Sigmoid colon (tissue), 7 donors: ENCODE measurements around the gene ACOT7. TPM values are rescaled to one million over a fixed set of nuclear protein-coding genes. Genes with fewer than 3 reads are reported as not detected.
"Not testable (repeated sequence)": the region's sequence is repeated elsewhere in the genome, so short reads cannot be mapped to it uniquely, and the experiment has no call there.

Experiments
- DNase-seq: peaks from one replicate; pipeline ENCODE4 v3.0.0-alpha.2; 2019
- H3K27ac ChIP-seq, 4 donors: fragments of 200-600 bp; sonication (generic); one replicate each; pipeline ENCODE4 v1.5.1; 2016 to 2019; ENCODE audit warnings: mild to moderate bottlenecking in 1 of 4
- H3K27me3 ChIP-seq, 3 donors: fragments of 200-600 bp; sonication (generic); one replicate each; pipeline ENCODE4 v1.5.1; 2019; ENCODE audit warnings: mild to moderate bottlenecking in 1 of 3
- H3K36me3 ChIP-seq, 4 donors: fragments of 200-600 bp; sonication (generic); one replicate each; pipeline ENCODE4 v1.5.1; 2016 to 2019
- H3K4me1 ChIP-seq, 4 donors: fragments of 200-600 bp; sonication (generic); one replicate each; pipeline ENCODE4 v1.5.1; 2017 to 2019
- H3K4me3 ChIP-seq, 4 donors: fragments of 200-600 bp; sonication (generic); one replicate each; pipeline ENCODE4 v1.5.1; 2017 to 2019; ENCODE audit warnings: mild to moderate bottlenecking in 2 of 4, moderate library complexity in 1 of 4
- H3K9me3 ChIP-seq, 4 donors: fragments of 200-600 bp in 3 of 4; sonication (generic) in 3 of 4; one replicate each; pipeline versions ENCODE4 v1.5.1 to v1.6.1; 2013 to 2019
- CTCF ChIP-seq, 4 experiments: fragments of 450-650 bp in 3 of 4; fragments of 200-600 bp in 1 of 4; IDR thresholded peaks; one replicate each; pipeline ENCODE4 v1.5.1; 2016 to 2019; ENCODE audit warnings: antibody characterized with exemption in 4 of 4, mild to moderate bottlenecking in 3 of 4, moderate library complexity in 2 of 4
- EP300 ChIP-seq, 4 donors: sonication (generic); formaldehyde crosslinking; IDR thresholded peaks; one replicate each; pipeline ENCODE4 v1.6.1; 2017; ENCODE audit warnings: antibody characterized with exemption in 4 of 4
- POLR2A ChIP-seq, 2 donors: fragments of 450-650 bp; IDR thresholded peaks; one replicate each; pipeline ENCODE4 v1.6.1; 2016; ENCODE audit warnings: antibody characterized with exemption in 2 of 2, mild to moderate bottlenecking in 2 of 2, moderate library complexity in 2 of 2
- POLR2AphosphoS5 ChIP-seq, 4 donors: sonication (generic); formaldehyde crosslinking; IDR thresholded peaks; one replicate each; pipeline ENCODE4 v1.6.1; 2017; ENCODE audit warnings: antibody characterized with exemption in 4 of 4
- WGBS, 2 donors: extraction: QIAGEN DNeasy Blood & Tissue Kit; methylation state at CpG; one replicate each; pipeline ENCODE4 v1.1.7; 2013; 5-methylcytosine and 5-hydroxymethylcytosine counted together
- intact Hi-C: fragments of 100-400 bp; cut with DNase I; formaldehyde crosslinking; loops from one replicate; pipeline ENCODE4 v1.15.1; 2023
- polyA plus RNA-seq, 3 donors: library from polyadenylated mRNA; stranded (reverse); fragments of 200-250 nt; gene quantifications; one replicate each; pipeline ENCODE4 v1.2.3, GENCODE V29; 2013
- total RNA-seq, 4 donors: library from RNA; depleted of rRNA; stranded (reverse); fragments of >200 nt; gene quantifications; one replicate each; pipeline ENCODE4 v1.1.0, GENCODE V29; 2016
- donor health status: healthy with polysubstance abuse.
- donor health status: Bipolar disorder and iron deficiency.
- donor health status: healthy.

Gene ACOT7
- total and polyA plus RNA-seq, 7 donors = 17.9 to 81.0 (median 26.5) TPM

GRCh38 chr1:6309564-6309963 lies 84.0 kb downstream of the ACOT7 start:
- H3K4me1 ChIP-seq = no peaks in the 10 kb centered on the region
- TF ChIP-seq POLR2A (IDR thresholded peaks at IDR 0.05) (no peak), EP300 (IDR thresholded peaks at IDR 0.05) (no peak), POLR2AphosphoS5 (IDR thresholded peaks at IDR 0.05) (no peak), CTCF (IDR thresholded peaks at IDR 0.05) (no peak)
- H3K27ac ChIP-seq = no peak overlapping the region
- no peaks in the 10 kb centered on the region for H3K27me3 ChIP-seq
- no peak overlapping the region for H3K4me3 ChIP-seq
- no peaks in the 10 kb centered on the region for H3K9me3 ChIP-seq
- H3K36me3 ChIP-seq = no peaks in the 10 kb centered on the region
- 86 to 94% methylated on average over 7 of the region's 7 CpGs for WGBS, 2 donors
- DNase-seq = no peak
- intact Hi-C loops = no loop called here

- no peaks in the 10 kb centered on the region for H3K27me3 ChIP-seq
- intact Hi-C loops = no loop called here
- no peak overlapping the region for H3K4me3 ChIP-seq
- no peaks in the 10 kb centered on the region for H3K9me3 ChIP-seq
- no peak for DNase-seq
- no peak for TF ChIP-seq CTCF (IDR thresholded peaks at IDR 0.05)
- TF ChIP-seq EP300 (IDR thresholded peaks at IDR 0.05) = no peak
- TF ChIP-seq POLR2A (IDR thresholded peaks at IDR 0.05) = no peak
- TF ChIP-seq POLR2AphosphoS5 (IDR thresholded peaks at IDR 0.05) = no peak
- 89 to 97% methylated on average over 13 of the region's 13 CpGs for WGBS, 2 donors
- H3K36me3 ChIP-seq = no peaks in the 10 kb centered on the region
- no peak overlapping the region for H3K27ac ChIP-seq
- H3K4me1 ChIP-seq = no peaks in the 10 kb centered on the region
Observed at GRCh38 chr1:6308449-6308848, 85.1 kb downstream of the ACOT7 start.

GRCh38 chr1:6307682-6308081 lies 85.9 kb downstream of the ACOT7 start:
- WGBS, 2 donors = 89 to 94% methylated on average over 7 of the region's 7 CpGs
- intact Hi-C loops, H3K4me1 ChIP-seq: not testable (repeated sequence)

GRCh38 chr1:6307099-6307498 lies 86.5 kb downstream of the ACOT7 start:
- Histone ChIP-seq H3K4me1 (no peaks in the 10 kb centered on the region), H3K27ac (no peak overlapping the region), H3K9me3 (no peaks in the 10 kb centered on the region), H3K4me3 (no peak overlapping the region), H3K27me3 (no peaks in the 10 kb centered on the region), H3K36me3 (no peaks in the 10 kb centered on the region)
- intact Hi-C loops = no loop called here
- DNase-seq = no peak
- 95 to 97% methylated on average over 15 of the region's 15 CpGs for WGBS, 2 donors
- TF ChIP-seq POLR2AphosphoS5 (IDR thresholded peaks at IDR 0.05) (no peak), CTCF (IDR thresholded peaks at IDR 0.05) (no peak), EP300 (IDR thresholded peaks at IDR 0.05) (no peak), POLR2A (IDR thresholded peaks at IDR 0.05) (no peak)

More at GRCh38 chr1:6307682-6308081, 85.9 kb downstream of the ACOT7 start:
- not testable (repeated sequence) for H3K9me3 ChIP-seq, H3K36me3 ChIP-seq, H3K27ac ChIP-seq, H3K4me3 ChIP-seq, DNase-seq, H3K27me3 ChIP-seq

GRCh38 chr1:6303397-6304012 lies 90.1 kb downstream of the ACOT7 start:
- no peak for DNase-seq
- Histone ChIP-seq H3K36me3 (no peaks in the 10 kb centered on the region), H3K4me3 (no peak overlapping the region), H3K9me3 (no peaks in the 10 kb centered on the region), H3K4me1 (no peaks in the 10 kb centered on the region), H3K27ac (no peak overlapping the region), H3K27me3 (no peaks in the 10 kb centered on the region)
- TF ChIP-seq POLR2A (IDR thresholded peaks at IDR 0.05) (no peak), POLR2AphosphoS5 (IDR thresholded peaks at IDR 0.05) (no peak), CTCF (IDR thresholded peaks at IDR 0.05) (no peak), EP300 (IDR thresholded peaks at IDR 0.05) (no peak)
- 93% methylated on average over 15 of the region's 15 CpGs for WGBS, 2 donors
- intact Hi-C loops = no loop called here
